ENCODE results near the gene FOXF1.
A peak's percentile ranks its signal among the peaks of the same experiment; 100 is the strongest.

Gene FOXF1

DNA sequence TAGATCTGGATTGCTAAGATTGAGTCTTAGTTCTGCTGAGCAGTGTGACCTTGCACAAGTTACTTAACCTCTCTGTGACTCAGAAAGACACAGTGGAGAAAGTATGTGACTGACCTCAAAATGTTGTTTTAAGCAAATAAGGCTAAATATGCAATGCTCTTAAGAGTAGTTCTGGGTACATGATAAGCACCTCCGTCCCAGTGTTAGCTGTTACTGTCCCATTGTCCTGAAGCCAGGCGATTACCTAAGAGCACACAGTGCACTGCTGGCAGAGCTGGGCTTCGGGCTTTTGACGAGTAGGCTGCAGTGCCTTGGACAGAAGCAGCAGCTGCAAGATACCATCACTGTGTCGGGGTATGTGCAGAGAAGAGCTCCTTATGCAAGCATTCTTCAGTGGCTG is 32.7 kb upstream of the FOXF1 start:
- H3K4me1 ChIP-seq (ENCODE audit: control insufficient read depth, insufficient read depth, low read length) = peaks cover 4% of the 10 kb centered on the region
- no peaks in the 10 kb centered on the region for H3K9me3 ChIP-seq (ENCODE audit: control insufficient read depth, insufficient read depth, low read length)
- no peaks in the 10 kb centered on the region for H3K36me3 ChIP-seq (ENCODE audit: control insufficient read depth, insufficient read depth, low read length)
- H3K27me3 ChIP-seq (ENCODE audit: control insufficient read depth, insufficient read depth, low read length) = peaks cover 7% of the 10 kb centered on the region
- H3K9ac ChIP-seq (ENCODE audit: low read depth, low read length) = no peak overlapping the region
- no peak overlapping the region for H3K4me3 ChIP-seq (ENCODE audit: low read depth, low read length)

DNA sequence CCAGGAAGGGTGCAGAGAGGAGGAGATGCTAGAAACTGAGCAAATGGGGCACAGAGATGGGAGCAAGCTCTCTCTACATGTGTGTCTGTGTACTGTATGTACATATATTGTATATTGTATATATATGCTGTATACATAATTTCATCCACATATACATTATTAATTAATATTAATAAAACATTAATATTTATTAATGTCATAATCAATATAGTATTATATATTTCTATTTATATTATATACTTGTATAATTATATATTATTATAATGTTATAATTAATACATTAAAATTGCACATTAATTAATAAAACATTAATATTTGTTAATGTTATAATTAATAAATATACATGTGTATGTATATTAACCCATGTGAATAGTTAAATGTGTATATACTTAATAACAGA is 31.5 kb upstream of the FOXF1 start:
- Histone ChIP-seq H3K9ac (ENCODE audit: low read depth, low read length) (no peak overlapping the region), H3K4me1 (ENCODE audit: control insufficient read depth, insufficient read depth, low read length) (peaks cover 4% of the 10 kb centered on the region), H3K27me3 (ENCODE audit: control insufficient read depth, insufficient read depth, low read length) (peaks cover 8% of the 10 kb centered on the region), H3K4me3 (ENCODE audit: low read depth, low read length) (no peak overlapping the region), H3K36me3 (ENCODE audit: control insufficient read depth, insufficient read depth, low read length) (no peaks in the 10 kb centered on the region), H3K9me3 (ENCODE audit: control insufficient read depth, insufficient read depth, low read length) (no peaks in the 10 kb centered on the region)

DNA sequence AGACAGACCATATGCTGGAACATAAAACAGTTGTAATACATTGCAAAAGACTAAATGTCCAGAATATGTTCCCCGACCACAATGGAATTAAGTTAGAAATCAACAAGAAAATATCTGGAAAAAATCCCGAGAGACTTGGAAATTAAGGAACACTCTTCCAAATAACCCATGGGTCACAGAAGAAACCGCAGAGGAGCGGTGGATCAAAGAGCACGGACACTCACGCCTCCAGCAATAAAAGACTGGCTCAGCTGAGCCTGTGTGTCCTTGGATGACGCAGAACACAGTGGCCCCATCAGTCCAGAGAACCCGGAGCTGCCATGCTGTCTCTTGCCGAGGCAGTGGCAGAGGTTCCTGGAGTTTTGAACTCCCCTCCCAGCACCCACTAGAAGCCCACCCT is 30.9 kb upstream of the FOXF1 start:
- no peaks in the 10 kb centered on the region for H3K36me3 ChIP-seq (ENCODE audit: control insufficient read depth, insufficient read depth, low read length)
- H3K4me1 ChIP-seq (ENCODE audit: control insufficient read depth, insufficient read depth, low read length) = peaks cover 4% of the 10 kb centered on the region
- H3K9ac ChIP-seq (ENCODE audit: low read depth, low read length) = no peak overlapping the region
- no peaks in the 10 kb centered on the region for H3K9me3 ChIP-seq (ENCODE audit: control insufficient read depth, insufficient read depth, low read length)
- H3K27me3 ChIP-seq (ENCODE audit: control insufficient read depth, insufficient read depth, low read length) = peaks cover 12% of the 10 kb centered on the region
- no peak overlapping the region for H3K4me3 ChIP-seq (ENCODE audit: low read depth, low read length)

DNA sequence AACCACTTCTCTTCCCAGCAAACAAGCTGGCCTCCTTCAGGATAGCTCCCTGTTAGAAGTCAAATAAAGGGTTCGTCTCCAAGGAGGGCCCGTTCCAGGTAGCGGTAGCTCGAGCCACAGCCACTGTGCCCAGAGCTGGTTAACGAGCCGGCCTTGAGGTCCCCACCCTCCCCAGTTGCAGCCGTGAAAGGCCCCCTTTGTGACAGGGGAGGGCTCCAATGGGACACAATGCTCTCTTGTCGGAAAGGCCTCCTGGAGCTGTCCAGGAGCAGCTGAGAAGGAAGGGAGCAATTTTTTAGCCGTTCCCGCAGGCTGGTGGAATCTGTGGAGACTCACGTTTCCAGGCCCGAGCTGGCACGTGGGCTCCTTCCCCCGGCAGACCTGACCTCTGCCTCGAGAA is 29.9 kb upstream of the FOXF1 start:
- Histone ChIP-seq H3K9ac (ENCODE audit: low read depth, low read length) (no peak overlapping the region), H3K4me3 (ENCODE audit: low read depth, low read length) (no peak overlapping the region), H3K4me1 (ENCODE audit: control insufficient read depth, insufficient read depth, low read length) (peaks cover 4% of the 10 kb centered on the region), H3K27me3 (ENCODE audit: control insufficient read depth, insufficient read depth, low read length) (peaks cover 14% of the 10 kb centered on the region), H3K9me3 (ENCODE audit: control insufficient read depth, insufficient read depth, low read length) (no peaks in the 10 kb centered on the region), H3K36me3 (ENCODE audit: control insufficient read depth, insufficient read depth, low read length) (no peaks in the 10 kb centered on the region)

DNA sequence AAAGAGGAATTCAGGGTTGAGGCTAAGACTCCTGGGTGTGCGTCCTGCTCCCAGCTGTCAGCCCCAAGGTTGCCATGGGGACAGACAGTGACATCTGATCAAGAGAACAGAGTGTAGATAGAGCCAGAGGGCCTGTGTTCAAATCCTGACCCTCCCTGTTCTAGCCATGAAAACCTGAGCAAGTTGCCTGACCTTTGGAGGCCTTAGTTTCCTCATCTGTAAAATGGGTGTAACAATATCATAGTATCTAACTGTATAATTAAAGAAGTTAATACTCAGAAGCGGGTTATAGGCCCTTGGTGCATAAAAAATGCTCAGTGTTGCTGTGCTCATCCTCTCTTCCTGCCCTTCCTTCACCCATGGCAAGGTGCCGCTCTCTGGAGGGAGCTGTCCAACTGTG is 28.7 kb upstream of the FOXF1 start:
- Histone ChIP-seq H3K4me1 (ENCODE audit: control insufficient read depth, insufficient read depth, low read length) (peaks cover 3% of the 10 kb centered on the region), H3K9me3 (ENCODE audit: control insufficient read depth, insufficient read depth, low read length) (no peaks in the 10 kb centered on the region), H3K9ac (ENCODE audit: low read depth, low read length) (no peak overlapping the region), H3K36me3 (ENCODE audit: control insufficient read depth, insufficient read depth, low read length) (no peaks in the 10 kb centered on the region), H3K4me3 (ENCODE audit: low read depth, low read length) (no peak overlapping the region), H3K27me3 (ENCODE audit: control insufficient read depth, insufficient read depth, low read length) (peaks cover 18% of the 10 kb centered on the region)

DNA sequence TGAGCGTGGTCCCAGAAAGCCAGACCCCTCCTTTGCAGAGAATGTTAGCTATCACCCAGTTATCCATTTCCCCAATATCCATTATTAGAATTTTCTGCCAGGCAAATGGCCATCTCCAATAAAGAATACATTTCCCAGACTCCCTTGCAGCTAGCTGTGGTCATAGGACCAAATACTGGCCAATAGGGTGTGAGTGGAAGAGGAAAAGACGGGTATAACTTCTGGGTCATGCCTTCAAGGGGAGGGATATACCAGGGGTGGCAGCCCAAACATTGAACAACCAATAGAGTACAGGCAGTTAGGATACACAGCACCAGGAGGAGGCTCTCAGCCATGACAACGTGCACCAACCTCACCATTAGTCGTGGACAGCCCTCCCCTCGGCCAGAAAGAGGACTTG is 26.1 kb upstream of the FOXF1 start:
- Histone ChIP-seq H3K36me3 (ENCODE audit: control insufficient read depth, insufficient read depth, low read length) (no peaks in the 10 kb centered on the region), H3K9me3 (ENCODE audit: control insufficient read depth, insufficient read depth, low read length) (no peaks in the 10 kb centered on the region), H3K4me3 (ENCODE audit: low read depth, low read length) (no peak overlapping the region), H3K27me3 (ENCODE audit: control insufficient read depth, insufficient read depth, low read length) (peaks cover 30% of the 10 kb centered on the region), H3K4me1 (ENCODE audit: control insufficient read depth, insufficient read depth, low read length) (no peaks in the 10 kb centered on the region), H3K9ac (ENCODE audit: low read depth, low read length) (no peak overlapping the region)

DNA sequence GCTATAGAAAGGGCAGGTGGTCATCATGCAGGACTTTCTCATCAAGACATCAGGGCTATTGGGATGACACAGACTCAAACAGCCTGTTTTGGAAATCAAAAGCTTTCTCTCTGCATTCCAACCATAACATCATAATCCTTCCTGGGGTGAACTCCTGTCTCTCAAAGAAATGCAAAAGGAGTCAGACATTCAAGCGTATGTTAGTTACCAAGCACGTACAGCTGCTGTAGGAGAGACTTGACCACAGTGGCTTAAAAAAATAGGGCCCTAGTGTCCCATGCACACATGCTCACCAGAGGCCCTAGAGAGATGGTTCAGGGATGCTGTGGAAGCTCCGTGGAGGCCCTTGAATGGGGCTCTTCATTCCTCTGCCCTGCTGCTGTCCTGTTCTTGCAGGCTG is 24.6 kb upstream of the FOXF1 start:
- Histone ChIP-seq H3K4me3 (ENCODE audit: low read depth, low read length) (no peak overlapping the region), H3K4me1 (ENCODE audit: control insufficient read depth, insufficient read depth, low read length) (no peaks in the 10 kb centered on the region), H3K9ac (ENCODE audit: low read depth, low read length) (no peak overlapping the region), H3K27me3 (ENCODE audit: control insufficient read depth, insufficient read depth, low read length) (peaks cover 44% of the 10 kb centered on the region), H3K9me3 (ENCODE audit: control insufficient read depth, insufficient read depth, low read length) (no peaks in the 10 kb centered on the region), H3K36me3 (ENCODE audit: control insufficient read depth, insufficient read depth, low read length) (no peaks in the 10 kb centered on the region)

DNA sequence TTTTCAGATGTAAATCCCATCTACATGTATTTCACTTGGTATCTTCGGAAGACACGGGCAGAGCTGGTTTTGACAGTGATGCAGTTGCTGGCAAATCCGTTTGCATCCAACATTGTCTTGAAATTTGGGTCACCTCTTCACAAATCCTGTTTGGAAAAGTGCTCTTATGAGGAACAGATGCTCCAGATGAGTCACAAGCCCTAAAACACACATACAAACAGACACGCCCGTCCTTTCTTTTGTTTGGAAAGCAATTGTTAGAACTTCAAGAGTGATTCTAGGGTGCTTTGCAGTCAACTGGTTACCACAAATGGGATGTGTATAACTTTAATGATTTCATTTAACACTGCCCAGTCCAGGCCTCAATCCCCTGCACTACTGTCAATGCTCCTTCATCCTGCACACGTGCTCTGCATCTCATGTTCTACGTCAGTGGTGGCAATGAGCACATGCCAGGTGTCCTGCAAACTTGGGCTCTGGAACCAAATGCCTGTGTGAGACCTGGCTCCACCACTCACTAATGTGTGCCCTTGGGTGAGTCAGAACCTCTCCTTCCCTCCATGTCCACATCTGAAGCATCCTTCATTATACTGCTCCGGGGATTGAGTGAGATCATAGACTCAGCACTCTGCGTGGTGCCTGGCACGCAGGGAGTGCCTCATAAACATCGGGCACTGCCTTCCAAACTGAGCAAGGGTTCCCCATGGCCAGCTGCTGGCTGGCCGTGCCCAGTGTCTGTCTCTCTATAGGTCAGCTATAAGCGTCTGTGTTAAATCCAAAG is 19.3 kb upstream of the FOXF1 start:
- H3K9ac ChIP-seq (ENCODE audit: low read depth, low read length) = no peak overlapping the region
- no peaks in the 10 kb centered on the region for H3K4me1 ChIP-seq (ENCODE audit: control insufficient read depth, insufficient read depth, low read length)
- no peak overlapping the region for H3K4me3 ChIP-seq (ENCODE audit: low read depth, low read length)
- no peaks in the 10 kb centered on the region for H3K36me3 ChIP-seq (ENCODE audit: control insufficient read depth, insufficient read depth, low read length)
- peaks cover 88% of the 10 kb centered on the region for H3K27me3 ChIP-seq (ENCODE audit: control insufficient read depth, insufficient read depth, low read length)
- H3K9me3 ChIP-seq (ENCODE audit: control insufficient read depth, insufficient read depth, low read length) = no peaks in the 10 kb centered on the region

DNA sequence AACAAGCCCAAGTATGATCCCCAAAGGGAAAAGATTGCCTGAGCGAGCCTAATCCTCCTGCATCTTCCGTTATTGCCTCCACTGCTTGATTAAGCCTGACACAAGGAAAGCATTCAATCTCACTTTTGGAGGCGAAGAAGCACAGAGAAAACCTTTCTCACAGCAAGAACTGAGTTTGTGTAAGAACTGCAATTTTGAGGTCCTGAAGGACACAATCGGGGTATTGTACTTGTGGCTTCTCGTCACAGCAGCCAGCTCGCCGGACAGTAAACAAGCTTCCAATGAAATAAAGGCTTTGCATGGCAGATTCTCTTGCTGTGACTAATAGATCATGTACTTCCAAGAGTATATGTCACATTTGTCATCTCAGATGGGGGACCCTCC is 18.7 kb upstream of the FOXF1 start:
- H3K36me3 ChIP-seq (ENCODE audit: control insufficient read depth, insufficient read depth, low read length) = no peaks in the 10 kb centered on the region
- H3K4me1 ChIP-seq (ENCODE audit: control insufficient read depth, insufficient read depth, low read length) = no peaks in the 10 kb centered on the region
- no peak overlapping the region for H3K4me3 ChIP-seq (ENCODE audit: low read depth, low read length)
- no peak overlapping the region for H3K9ac ChIP-seq (ENCODE audit: low read depth, low read length)
- no peaks in the 10 kb centered on the region for H3K9me3 ChIP-seq (ENCODE audit: control insufficient read depth, insufficient read depth, low read length)
- H3K27me3 ChIP-seq (ENCODE audit: control insufficient read depth, insufficient read depth, low read length) = peaks cover 90% of the 10 kb centered on the region

DNA sequence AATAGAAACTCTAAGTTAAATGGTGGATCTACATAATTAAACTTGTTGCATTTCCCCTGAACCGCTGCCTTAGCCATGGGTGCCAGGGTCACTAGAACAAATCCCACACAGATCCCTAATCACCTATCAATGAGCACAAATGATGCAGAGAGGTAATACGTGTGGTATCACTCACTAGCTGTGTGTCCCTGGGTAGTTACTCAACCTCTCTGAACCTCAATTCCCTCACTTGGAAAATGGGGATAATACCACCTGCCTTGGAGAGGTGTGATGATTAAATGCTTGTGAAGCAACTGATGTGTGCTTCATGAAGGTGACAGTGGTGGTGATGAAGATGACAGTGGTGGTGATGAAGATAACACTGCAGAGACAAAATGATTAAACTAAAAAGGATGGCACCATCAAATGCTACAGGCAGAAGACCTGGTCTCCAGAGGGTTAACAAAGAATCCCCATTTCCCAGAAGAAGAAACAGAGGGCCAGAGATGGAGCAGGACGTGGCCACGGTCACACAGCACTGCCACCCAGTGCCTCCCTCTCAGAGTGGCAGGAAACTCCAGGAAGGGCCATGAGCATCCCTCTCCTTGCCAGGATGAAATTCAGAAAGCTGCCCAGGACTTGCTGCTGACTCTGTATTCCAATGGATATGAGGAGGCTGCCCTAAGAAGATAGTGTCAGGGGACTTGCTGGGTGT is 17.9 kb upstream of the FOXF1 start:
- H3K27me3 ChIP-seq (ENCODE audit: control insufficient read depth, insufficient read depth, low read length) = peaks cover 91% of the 10 kb centered on the region
- H3K36me3 ChIP-seq (ENCODE audit: control insufficient read depth, insufficient read depth, low read length) = no peaks in the 10 kb centered on the region
- no peak overlapping the region for H3K4me3 ChIP-seq (ENCODE audit: low read depth, low read length)
- no peak overlapping the region for H3K9ac ChIP-seq (ENCODE audit: low read depth, low read length)
- no peaks in the 10 kb centered on the region for H3K9me3 ChIP-seq (ENCODE audit: control insufficient read depth, insufficient read depth, low read length)
- no peaks in the 10 kb centered on the region for H3K4me1 ChIP-seq (ENCODE audit: control insufficient read depth, insufficient read depth, low read length)

DNA sequence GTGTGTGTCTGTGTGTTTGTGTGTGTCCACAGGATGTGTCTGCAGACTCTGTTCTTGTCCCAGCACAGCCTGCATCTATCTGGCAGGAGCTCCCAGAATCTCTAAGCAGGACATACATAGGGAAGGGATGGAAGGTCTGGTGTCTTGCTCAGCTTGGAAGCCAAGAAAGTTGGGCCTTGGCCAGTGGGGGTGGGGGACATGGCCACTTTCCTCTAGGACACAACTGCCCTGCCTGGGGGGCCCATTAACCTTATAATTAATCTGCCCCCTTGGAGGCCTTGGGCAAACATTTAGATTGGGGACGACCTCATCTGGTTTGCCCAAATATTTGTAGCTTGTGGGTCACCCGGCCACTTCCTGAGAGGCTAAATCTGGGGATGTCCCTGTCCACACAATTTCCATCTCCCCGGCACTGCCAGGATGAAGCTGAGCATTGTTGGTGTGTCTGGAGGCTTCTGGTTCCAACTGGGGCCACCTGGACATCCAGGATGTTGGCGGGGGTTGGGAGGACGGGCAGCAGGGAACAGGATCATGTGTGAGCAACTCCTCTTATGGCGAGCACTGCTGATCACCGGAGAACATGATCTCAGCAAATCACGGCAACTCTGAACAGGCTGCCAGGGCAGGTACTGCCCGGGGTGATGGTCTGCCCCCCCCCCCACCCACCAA is 17.2 kb upstream of the FOXF1 start:
- no peaks in the 10 kb centered on the region for H3K9me3 ChIP-seq (ENCODE audit: control insufficient read depth, insufficient read depth, low read length)
- no peaks in the 10 kb centered on the region for H3K4me1 ChIP-seq (ENCODE audit: control insufficient read depth, insufficient read depth, low read length)
- H3K9ac ChIP-seq (ENCODE audit: low read depth, low read length) = no peak overlapping the region
- H3K36me3 ChIP-seq (ENCODE audit: control insufficient read depth, insufficient read depth, low read length) = no peaks in the 10 kb centered on the region
- peaks cover 90% of the 10 kb centered on the region for H3K27me3 ChIP-seq (ENCODE audit: control insufficient read depth, insufficient read depth, low read length)
- H3K4me3 ChIP-seq (ENCODE audit: low read depth, low read length) = peak overlapping the region; percentile 22
